GM20431 (cell line): ENCODE data around the gene LPO.

ENCODE experiments used
- in situ Hi-C: fragments of 300-500 bp; cut with MseI, MboI; formaldehyde crosslinking; loops from one replicate; pipeline ENCODE4 v1.15.0; 2020; ENCODE audit warnings: low sequenced_read_pairs; ENCODE audit not compliant: unreplicated experiment

The LPO gene

GRCh38 chr17:58238147-58238634 is at the start of gene LPO:
Gene LPO (plus strand): TSS chr17:58238584. CDS start chr17:58242980, 4,396 bp downstream.
- in situ Hi-C loops, result no loop called here

- in situ Hi-C loops, result no loop called here
Observed at GRCh38 chr17:58189436-58190146, 48.8 kb upstream of the LPO start.

GRCh38 chr17:58191241-58191896 is 47.0 kb upstream of the LPO start:
- in situ Hi-C loops, result no loop called here

- in situ Hi-C loops, result no loop called here
Observed at GRCh38 chr17:58192612-58193011, 45.8 kb upstream of the LPO start, which contains the start of gene EPX. Gene EPX (plus strand): TSS chr17:58192726. CDS start chr17:58192847, 121 bp downstream.

GRCh38 chr17:58193641-58194255 is 44.6 kb upstream of the LPO start:
- in situ Hi-C loops, result no loop called here

GRCh38 chr17:58195518-58196123 is 42.8 kb upstream of the LPO start:
- in situ Hi-C loops, result no loop called here

- in situ Hi-C loops, result no loop called here
Observed at GRCh38 chr17:58196610-58197009, 41.8 kb upstream of the LPO start.

GRCh38 chr17:58200024-58200633 is 38.3 kb upstream of the LPO start:
- in situ Hi-C loops, result no loop called here

- in situ Hi-C loops, result no loop called here
Observed at GRCh38 chr17:58202859-58203258, 35.5 kb upstream of the LPO start.

- in situ Hi-C loops, result no loop called here
Observed at GRCh38 chr17:58204796-58205195, 33.6 kb upstream of the LPO start.

- in situ Hi-C loops, result no loop called here
Observed at GRCh38 chr17:58205936-58206335, 32.4 kb upstream of the LPO start.

GRCh38 chr17:58207451-58207850 is 30.9 kb upstream of the LPO start:
- in situ Hi-C loops, result no loop called here

GRCh38 chr17:58208344-58208743 is 30.0 kb upstream of the LPO start:
- in situ Hi-C loops, result no loop called here

GRCh38 chr17:58210922-58211321 is 27.5 kb upstream of the LPO start:
- in situ Hi-C loops, result no loop called here

GRCh38 chr17:58215685-58216084 is 22.7 kb upstream of the LPO start:
- in situ Hi-C loops, result no loop called here

GRCh38 chr17:58217766-58218165 is 20.6 kb upstream of the LPO start:
- in situ Hi-C loops, result no loop called here

GRCh38 chr17:58219007-58219788 is 19.2 kb upstream of the LPO start, which contains the start of gene MKS1:
Gene MKS1 (minus strand): TSS chr17:58219255. CDS start chr17:58219230, 25 bp downstream.
- in situ Hi-C loops, result no loop called here

GRCh38 chr17:58219789-58220183 is 18.6 kb upstream of the LPO start:
- in situ Hi-C loops, result no loop called here

- in situ Hi-C loops, result no loop called here
Observed at GRCh38 chr17:58224315-58224714, 14.1 kb upstream of the LPO start.
